HCT116 (cell line): Measurements from ENCODE around the gene IL3RA.

Experiments
- ATF3 ChIP-seq: IDR thresholded peaks from 2 replicates; pipeline ENCODE4 v1.6.1; 2012
- CTCF ChIP-seq, 3 experiments: fragments of 200-600 bp in 1 of 3; sonication (generic) in 1 of 3; IDR thresholded peaks in 2 of 3; conservative IDR thresholded peaks in 1 of 3; 2 replicates each; pipeline ENCODE4 v1.5.1; 2012 to 2017; ENCODE audit warnings: low read depth in 2 of 3, low read length in 2 of 3, antibody characterized with exemption in 1 of 3, borderline replicate concordance in 1 of 3, control low read depth in 1 of 3, mild to moderate bottlenecking in 1 of 3, mixed read lengths in 1 of 3, mixed run types in 1 of 3, moderate library complexity in 1 of 3; ENCODE audit not compliant: insufficient read depth in 1 of 3
- EZH2 ChIP-seq: fragments of 200-600 bp; sonication (generic); IDR thresholded peaks from 2 replicates; pipeline ENCODE4 v1.6.1; 2017; ENCODE audit warnings: antibody characterized with exemption, mixed run types
- POLR2A ChIP-seq: IDR thresholded peaks from 2 replicates; pipeline ENCODE4 v1.7.0; 2011; ENCODE audit warnings: borderline replicate concordance; ENCODE audit not compliant: insufficient read depth, insufficient read length; ENCODE audit errors: extremely low read depth
- POLR2AphosphoS5 ChIP-seq: IDR thresholded peaks from 2 replicates; pipeline ENCODE4 v1.6.1; 2011; ENCODE audit warnings: mild to moderate bottlenecking, low read depth, low read length, moderate library complexity

DNA sequence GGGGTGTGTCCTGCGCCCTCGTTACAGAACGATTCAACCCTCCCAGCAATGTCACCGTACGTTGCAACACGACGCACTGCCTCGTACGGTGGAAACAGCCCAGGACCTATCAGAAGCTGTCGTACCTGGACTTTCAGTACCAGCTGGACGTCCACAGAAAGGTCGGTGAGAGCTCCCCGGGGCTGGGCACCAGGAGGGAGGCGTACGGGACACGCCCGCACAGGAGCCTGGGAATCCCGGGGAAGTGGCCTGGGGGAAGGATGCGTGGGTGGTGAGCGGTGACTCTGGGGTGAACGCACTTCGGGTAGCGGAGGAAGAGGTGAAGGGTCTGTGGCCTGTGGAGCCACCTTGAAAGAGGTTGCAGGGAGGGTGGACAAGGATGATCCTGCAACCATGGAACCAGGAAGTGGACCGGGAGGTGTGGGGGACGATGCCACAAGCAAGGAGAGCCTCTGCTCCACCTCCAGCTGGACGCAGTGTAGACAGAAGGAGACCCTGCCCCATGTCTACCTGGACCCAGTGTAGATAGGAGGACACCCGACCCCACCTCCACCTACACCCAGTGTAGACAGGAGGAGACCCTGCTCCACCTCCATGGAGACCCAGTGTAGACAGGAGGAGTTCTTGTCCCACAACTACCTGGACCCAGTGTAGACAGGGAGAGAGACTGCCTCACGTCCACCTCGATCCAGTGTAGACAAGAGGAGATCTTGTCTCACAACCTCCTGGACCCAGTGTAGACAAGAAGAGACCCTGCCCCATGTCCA is 42.1 kb upstream of the IL3RA start:
- TF ChIP-seq ATF3: no peak
- no peak for TF ChIP-seq CTCF (IDR thresholded peaks at IDR 0.05 in 2 of 3, conservative IDR thresholded peaks at IDR 0.05 in 1 of 3; ENCODE audit: borderline replicate concordance in 1 of 3, insufficient read depth in 1 of 3, low read depth in 2 of 3, low read length in 2 of 3)
- TF ChIP-seq POLR2AphosphoS5: no peak
- no peak for TF ChIP-seq POLR2A
- no peak for TF ChIP-seq EZH2
